Measurements from ENCODE around the gene SLCO2B1.

Gene SLCO2B1

GRCh38 chr11:75241906-75242644, 91.2 kb downstream of the SLCO2B1 start:
- no peak for DNase-seq (ENCODE audit: extremely low spot score, insufficient read length, low read depth)
- no peak for FAIRE-seq

DNA sequence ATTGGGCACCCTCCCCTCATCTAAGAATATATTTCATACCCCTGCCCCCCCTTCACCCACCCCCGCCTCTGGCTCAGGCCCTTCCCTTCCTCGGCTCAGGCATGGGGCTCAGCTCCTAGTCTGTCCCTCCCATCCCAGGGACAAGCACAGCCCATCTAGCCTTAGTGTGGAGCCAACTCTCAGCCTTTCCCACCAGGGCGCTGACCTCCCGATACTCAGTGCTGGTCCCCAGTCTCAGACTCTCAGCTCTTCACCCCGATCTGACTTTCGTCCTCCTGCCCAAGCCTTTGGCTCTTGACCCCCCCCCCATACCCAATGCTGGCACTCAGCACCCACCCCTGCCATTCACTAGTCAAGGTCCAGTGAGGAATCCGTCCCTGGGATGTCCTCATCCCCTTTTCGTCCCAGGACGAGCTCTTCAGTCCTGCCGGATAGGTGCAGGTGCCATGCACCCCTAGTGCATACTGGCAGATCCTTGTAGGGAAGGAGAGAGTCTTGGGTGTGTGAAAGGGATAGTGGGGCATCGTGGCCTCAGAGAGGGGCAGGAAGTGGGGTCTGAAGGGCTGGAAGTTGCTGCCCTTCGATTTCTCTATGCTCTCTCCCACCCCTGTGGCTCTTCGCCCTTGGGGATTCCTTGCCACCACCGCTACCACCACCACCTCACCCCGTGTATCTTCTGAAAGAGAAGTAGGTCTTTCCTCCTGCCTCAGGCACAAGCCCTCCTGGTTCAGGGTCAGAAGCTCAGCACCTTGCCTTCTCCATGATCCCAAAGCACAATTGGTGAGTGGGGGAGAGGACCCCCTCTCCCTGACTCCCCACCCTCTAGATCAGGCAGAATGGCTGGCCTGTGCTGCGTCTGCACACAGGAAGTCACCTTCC, 92.1 kb downstream of the SLCO2B1 start:
- no peak for FAIRE-seq
- no peak for DNase-seq (ENCODE audit: extremely low spot score, insufficient read length, low read depth)

GRCh38 chr11:75244052-75244814, 93.3 kb downstream of the SLCO2B1 start:
- DNase-seq (ENCODE audit: extremely low spot score, insufficient read length, low read depth): no peak
- no peak for FAIRE-seq

- no peak for DNase-seq (ENCODE audit: extremely low spot score, insufficient read length, low read depth)
- no peak for FAIRE-seq
Measured at GRCh38 chr11:75245356-75246005, 94.6 kb downstream of the SLCO2B1 start.

GRCh38 chr11:75246006-75246670, 95.2 kb downstream of the SLCO2B1 start:
- DNase-seq (ENCODE audit: extremely low spot score, insufficient read length, low read depth) (no peak), FAIRE-seq (no peak)

- FAIRE-seq (no peak), DNase-seq (ENCODE audit: extremely low spot score, insufficient read length, low read depth) (no peak)
Measured at GRCh38 chr11:75246671-75247350, 95.9 kb downstream of the SLCO2B1 start.

- DNase-seq (ENCODE audit: extremely low spot score, insufficient read length, low read depth) (no peak), FAIRE-seq (no peak)
Measured at GRCh38 chr11:75248924-75249256, 98.0 kb downstream of the SLCO2B1 start.

DNA sequence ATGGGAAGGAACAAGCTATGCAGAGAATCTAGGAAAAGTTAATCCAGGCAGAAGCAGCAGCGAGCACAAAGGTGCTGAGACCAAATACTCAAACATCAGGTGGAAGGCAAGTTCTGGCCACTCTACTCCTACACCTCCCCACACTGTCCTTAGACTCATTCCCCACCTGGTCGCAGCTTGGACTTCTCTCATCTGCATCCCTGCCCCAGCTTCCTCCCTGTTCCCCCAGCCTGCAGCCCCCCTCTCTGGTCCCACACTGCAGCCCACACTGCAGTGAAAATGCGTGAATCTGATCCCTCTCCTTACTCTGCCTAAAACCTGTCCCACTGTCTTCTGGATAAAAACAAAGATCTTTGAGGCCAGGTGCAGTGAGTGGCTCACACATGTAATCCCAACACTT, 98.8 kb downstream of the SLCO2B1 start:
- FAIRE-seq: no peak
- DNase-seq (ENCODE audit: extremely low spot score, insufficient read length, low read depth): no peak

DNA sequence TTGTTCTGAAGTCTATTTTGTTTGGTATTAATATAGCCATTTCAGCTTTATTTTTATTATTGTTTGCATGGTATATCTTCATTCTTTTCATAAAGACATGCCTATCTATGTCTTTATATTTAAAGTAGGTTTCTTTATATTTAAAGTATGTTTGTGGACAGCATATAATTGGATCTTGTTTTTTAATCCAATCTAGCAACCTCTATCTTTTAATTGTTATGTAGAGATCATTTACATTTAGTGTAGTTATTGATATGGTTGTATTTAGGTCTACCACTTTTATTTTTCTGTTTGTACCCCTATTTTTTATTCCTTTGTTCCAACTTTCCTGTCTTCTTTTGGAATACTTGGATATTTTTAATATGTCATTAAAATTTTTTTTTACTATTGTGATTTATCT, 103.4 kb downstream of the SLCO2B1 start:
- DNase-seq (ENCODE audit: extremely low spot score, insufficient read length, low read depth) (no peak), FAIRE-seq (no peak)

Measured in GM18507 (cell line).